Testis (tissue), 2 donors: ENCODE results near the gene C12orf75.

Source experiments
- POLR2A ChIP-seq: fragments of 450-650 bp; IDR thresholded peaks from one replicate; pipeline ENCODE4 v1.6.1; 2017; ENCODE audit warnings: antibody characterized with exemption, mild to moderate bottlenecking, moderate library complexity
- TF ChIP-seq, protein P1 (sequence below), 3 experiments: fragments of 450-650 bp in 2 of 3; fragments of 200-600 bp in 1 of 3; sonication (generic) in 1 of 3; IDR thresholded peaks; one replicate each; pipeline ENCODE4 v1.5.1; 2016 to 2019; ENCODE audit warnings: antibody characterized with exemption in 3 of 3, mild to moderate bottlenecking in 2 of 3, moderate library complexity in 1 of 3

DNA sequence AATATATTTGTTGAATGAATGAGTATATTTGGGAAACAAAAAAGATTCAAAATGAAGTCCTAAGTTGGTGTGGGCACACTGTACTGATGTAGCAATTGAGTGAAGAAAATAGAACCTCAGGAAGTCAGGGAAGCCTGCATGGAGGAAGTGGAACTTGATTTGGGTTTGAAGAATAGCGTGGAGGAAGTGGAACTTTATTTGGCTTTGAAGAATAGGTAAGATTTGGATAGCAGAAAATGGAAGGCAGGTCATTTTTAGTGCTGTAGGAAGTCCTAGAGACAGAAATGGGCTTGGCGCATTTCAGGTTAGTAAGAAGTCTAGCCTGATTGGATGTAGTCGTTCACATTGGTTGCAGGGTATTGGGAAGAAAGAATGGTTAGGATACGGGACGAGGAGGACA lies 5.4 kb downstream of the C12orf75 start:
- TF ChIP-seq, protein P1, sequence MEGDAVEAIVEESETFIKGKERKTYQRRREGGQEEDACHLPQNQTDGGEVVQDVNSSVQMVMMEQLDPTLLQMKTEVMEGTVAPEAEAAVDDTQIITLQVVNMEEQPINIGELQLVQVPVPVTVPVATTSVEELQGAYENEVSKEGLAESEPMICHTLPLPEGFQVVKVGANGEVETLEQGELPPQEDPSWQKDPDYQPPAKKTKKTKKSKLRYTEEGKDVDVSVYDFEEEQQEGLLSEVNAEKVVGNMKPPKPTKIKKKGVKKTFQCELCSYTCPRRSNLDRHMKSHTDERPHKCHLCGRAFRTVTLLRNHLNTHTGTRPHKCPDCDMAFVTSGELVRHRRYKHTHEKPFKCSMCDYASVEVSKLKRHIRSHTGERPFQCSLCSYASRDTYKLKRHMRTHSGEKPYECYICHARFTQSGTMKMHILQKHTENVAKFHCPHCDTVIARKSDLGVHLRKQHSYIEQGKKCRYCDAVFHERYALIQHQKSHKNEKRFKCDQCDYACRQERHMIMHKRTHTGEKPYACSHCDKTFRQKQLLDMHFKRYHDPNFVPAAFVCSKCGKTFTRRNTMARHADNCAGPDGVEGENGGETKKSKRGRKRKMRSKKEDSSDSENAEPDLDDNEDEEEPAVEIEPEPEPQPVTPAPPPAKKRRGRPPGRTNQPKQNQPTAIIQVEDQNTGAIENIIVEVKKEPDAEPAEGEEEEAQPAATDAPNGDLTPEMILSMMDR (IDR thresholded peaks at IDR 0.05), result no peak
- no peak for TF ChIP-seq POLR2A
